Ovary (tissue), 3 donors: ENCODE measurements around the gene REEP3.

Experiments
- POLR2A ChIP-seq: fragments of 450-650 bp; IDR thresholded peaks from one replicate; pipeline ENCODE4 v1.6.1; 2017; ENCODE audit warnings: antibody characterized with exemption, mild to moderate bottlenecking, moderate library complexity
- TF ChIP-seq, protein P1 (sequence below), 3 donors: fragments of 450-650 bp in 2 of 3; fragments of 200-600 bp in 1 of 3; IDR thresholded peaks; one replicate each; pipeline versions ENCODE4 v1.5.1 to v1.8.0; 2016 to 2022; ENCODE audit warnings: antibody characterized with exemption in 3 of 3, mild to moderate bottlenecking in 1 of 3
- donor health status: DM: no; HTN: no; CAD: no.

DNA sequence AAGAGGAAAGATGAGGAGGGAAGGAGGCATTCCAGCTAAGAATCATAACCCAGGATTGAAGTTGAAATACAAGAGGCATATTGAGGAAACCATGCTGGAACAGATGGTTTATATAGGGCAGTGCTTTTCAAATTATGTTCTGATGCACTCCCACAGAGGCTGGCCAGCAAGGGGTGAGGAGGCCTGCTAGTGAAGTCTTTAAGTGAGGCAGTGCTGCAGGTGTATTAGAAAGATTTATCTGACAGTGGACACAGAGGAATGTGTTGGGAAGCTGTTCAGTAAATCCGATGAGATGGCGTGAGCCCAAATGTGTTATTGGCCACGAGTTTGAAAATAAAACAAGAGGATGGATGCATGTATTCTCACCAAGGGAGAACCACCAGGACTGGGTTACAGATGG is 28.6 kb downstream of the REEP3 start:
- TF ChIP-seq, protein P1, sequence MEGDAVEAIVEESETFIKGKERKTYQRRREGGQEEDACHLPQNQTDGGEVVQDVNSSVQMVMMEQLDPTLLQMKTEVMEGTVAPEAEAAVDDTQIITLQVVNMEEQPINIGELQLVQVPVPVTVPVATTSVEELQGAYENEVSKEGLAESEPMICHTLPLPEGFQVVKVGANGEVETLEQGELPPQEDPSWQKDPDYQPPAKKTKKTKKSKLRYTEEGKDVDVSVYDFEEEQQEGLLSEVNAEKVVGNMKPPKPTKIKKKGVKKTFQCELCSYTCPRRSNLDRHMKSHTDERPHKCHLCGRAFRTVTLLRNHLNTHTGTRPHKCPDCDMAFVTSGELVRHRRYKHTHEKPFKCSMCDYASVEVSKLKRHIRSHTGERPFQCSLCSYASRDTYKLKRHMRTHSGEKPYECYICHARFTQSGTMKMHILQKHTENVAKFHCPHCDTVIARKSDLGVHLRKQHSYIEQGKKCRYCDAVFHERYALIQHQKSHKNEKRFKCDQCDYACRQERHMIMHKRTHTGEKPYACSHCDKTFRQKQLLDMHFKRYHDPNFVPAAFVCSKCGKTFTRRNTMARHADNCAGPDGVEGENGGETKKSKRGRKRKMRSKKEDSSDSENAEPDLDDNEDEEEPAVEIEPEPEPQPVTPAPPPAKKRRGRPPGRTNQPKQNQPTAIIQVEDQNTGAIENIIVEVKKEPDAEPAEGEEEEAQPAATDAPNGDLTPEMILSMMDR (IDR thresholded peaks at IDR 0.05): no peak
- no peak for TF ChIP-seq POLR2A
